HG03457 (cell line): ENCODE results near the gene DDX39A.
"Not testable (repeated sequence)": the region's sequence is repeated elsewhere in the genome, so short reads cannot be mapped to it uniquely, and the experiment has no call there.

Experiments used
- ATAC-seq: cut with Tn5 transposase; IDR thresholded peaks from one replicate; pipeline ENCODE4 v1.9.1; 2021; ENCODE audit warnings: moderate number of reproducible peaks; ENCODE audit not compliant: unreplicated experiment

DDX39A gene

DNA sequence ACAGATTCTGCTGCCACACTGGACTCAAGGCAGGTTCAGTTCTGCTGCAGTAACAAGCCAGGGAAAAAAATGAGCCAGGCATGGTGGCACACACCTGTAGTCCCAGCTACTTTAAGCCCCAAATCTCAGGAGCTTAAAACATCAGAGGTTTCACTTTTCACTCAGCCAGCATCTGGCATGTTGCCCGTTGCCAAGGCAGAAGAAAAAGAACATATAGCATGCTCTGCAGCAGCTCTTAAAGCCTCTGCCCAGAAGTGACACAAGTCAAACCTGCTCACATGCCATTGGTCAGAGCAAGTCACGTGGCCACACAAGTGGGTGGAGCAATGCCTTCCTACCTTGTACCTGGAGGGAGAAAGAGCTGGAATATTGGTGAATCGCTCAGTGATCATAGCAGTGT, 52.6 kb downstream of the DDX39A start:
- ATAC-seq, result no peak

DNA sequence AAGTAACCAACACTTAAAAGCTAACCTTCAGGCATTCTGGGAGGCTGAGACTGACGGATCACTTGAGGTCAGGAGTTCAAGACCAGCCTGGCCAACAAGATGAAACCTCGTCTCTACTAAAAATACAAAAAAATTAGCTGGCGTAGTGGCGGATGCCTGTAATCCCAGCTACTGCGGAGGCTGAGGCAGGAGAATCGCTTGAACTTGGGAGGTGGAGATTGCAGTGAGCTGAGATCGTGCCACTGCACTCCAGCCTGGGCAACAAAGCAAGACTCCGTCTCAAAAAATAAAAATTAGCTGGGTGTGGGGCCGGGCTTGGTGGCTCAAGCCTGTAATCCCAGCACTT, 55.1 kb downstream of the DDX39A start:
- not testable (repeated sequence) for ATAC-seq

DNA sequence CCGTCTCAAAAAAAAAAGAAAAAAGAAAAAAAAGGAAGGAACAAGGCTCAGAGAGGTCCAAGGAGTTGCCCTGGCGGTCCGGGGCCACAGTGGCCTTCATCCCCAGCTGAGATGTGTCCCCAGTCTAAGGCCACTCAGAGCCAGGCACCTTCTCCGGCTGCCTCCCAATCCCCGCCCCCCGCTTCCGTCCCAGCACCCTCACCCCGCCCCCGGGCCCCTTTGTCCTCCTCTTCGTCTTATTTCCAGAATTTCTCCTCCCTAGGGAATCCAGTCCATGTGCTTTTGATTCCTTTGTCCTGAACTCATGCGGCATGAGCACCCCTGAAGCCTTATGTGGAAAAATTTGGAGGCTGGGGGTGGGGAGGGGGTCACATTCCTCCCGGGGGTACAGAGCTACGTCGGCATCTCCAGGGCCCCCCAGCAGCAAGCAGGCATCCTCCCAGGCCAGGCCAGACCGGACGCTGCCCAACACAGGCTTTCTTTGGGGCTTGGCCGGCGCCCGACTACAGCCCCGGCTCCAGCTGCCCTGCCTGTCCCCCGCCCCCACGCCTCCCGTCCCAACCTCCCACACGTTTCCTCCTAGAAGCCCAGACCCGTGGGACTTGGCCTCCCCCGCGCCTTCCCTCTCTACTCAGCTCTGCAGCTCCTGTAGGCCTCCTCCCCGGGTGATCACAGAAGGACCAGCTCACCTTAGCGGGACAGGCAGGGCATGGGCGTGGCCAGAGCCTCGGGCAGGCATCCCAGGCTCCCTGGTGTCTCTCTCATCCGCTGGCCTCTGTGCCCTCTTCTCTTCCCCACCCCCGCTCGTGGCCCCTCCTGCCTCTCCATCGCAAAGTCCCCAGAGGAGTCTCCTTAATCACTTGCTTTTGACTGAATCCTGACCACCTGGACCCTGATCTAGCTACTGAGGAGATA, 55.7 kb downstream of the DDX39A start:
- ATAC-seq, result no peak

DNA sequence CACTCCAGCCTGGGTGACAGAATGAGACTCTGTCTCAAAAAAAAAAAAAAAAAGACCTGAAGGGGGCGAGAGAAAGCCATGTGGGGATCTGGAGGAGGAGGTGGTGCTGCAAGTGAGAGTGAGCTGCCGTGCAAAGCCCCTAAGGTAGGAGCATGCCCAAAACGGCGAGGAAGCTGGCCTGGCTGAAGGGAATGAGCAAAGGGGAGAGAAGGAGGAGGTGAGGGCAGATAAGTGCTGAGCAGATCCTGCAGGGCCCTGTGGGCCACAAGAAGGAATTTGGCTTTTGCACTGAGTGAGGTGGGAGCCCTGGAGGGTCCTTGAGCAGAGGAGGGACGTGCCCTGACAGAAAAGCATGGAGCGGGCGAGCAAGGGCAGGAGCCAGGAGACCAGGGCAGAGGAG, 57.3 kb downstream of the DDX39A start:
- ATAC-seq, result no peak
